HL-60 (cell line): Measurements from ENCODE around the gene ADAMTS14.

Experiments used
- DNase-seq, 2 experiments: peaks; one replicate each; pipeline ENCODE4 v3.0.0-alpha.2; 2010 to 2020; ENCODE audit warnings: low read depth in 1 of 2, low spot score in 1 of 2
- H3K27ac ChIP-seq: fragments of 250-450 bp; sonication (Bioruptor Pico); replicated peaks from 2 replicates; pipeline ENCODE4 v1.5.1; 2020; ENCODE audit warnings: mild to moderate bottlenecking, moderate library complexity
- H3K27me3 ChIP-seq: fragments of 250-450 bp; sonication (Bioruptor Pico); 2 replicates; pipeline ENCODE4 v1.5.1; 2021; ENCODE audit warnings: mild to moderate bottlenecking, moderate library complexity; ENCODE audit not compliant: insufficient read depth, poor library complexity, severe bottlenecking
- H3K4me3 ChIP-seq: replicated peaks from 2 replicates; pipeline ENCODE4 v1.5.1; 2011; ENCODE audit warnings: mild to moderate bottlenecking, control low read depth, low read length; ENCODE audit not compliant: insufficient read depth
- CTCF ChIP-seq: IDR thresholded peaks from one replicate; pipeline ENCODE4 v1.5.1; 2011; ENCODE audit warnings: low read length, control low read depth, inconsistent platforms; ENCODE audit not compliant: insufficient read depth
- GABPA ChIP-seq: IDR thresholded peaks from 2 replicates; pipeline ENCODE4 v1.6.1; 2012; ENCODE audit warnings: low read depth
- POLR2AphosphoS5 ChIP-seq: IDR thresholded peaks from 2 replicates; pipeline ENCODE4 v1.6.1; 2012; ENCODE audit warnings: low read depth
- REST ChIP-seq: IDR thresholded peaks from 2 replicates; pipeline ENCODE4 v1.6.1; 2012; ENCODE audit warnings: low read depth; ENCODE audit not compliant: insufficient replicate concordance
- SPI1 ChIP-seq: IDR thresholded peaks from 2 replicates; pipeline ENCODE4 v1.6.1; 2012; ENCODE audit warnings: low read depth, mild to moderate bottlenecking, borderline replicate concordance

The ADAMTS14 gene

GRCh38 chr10:70810967-70811366 is 138.7 kb downstream of the ADAMTS14 start:
- no peak for TF ChIP-seq POLR2AphosphoS5
- TF ChIP-seq GABPA: no peak
- TF ChIP-seq REST: no peak
- no peak for TF ChIP-seq SPI1

GRCh38 chr10:70811881-70812280 is 139.6 kb downstream of the ADAMTS14 start:
- DNase-seq: no peak
- no peaks in the 10 kb centered on the region for H3K27me3 ChIP-seq
- no peak overlapping the region for H3K27ac ChIP-seq
- H3K4me3 ChIP-seq: no peak overlapping the region
- TF ChIP-seq CTCF (no peak), SPI1 (no peak)

More at GRCh38 chr10:70810967-70811366, 138.7 kb downstream of the ADAMTS14 start:
- Histone ChIP-seq H3K4me3 (no peak overlapping the region), H3K27ac (no peak overlapping the region), H3K27me3 (no peaks in the 10 kb centered on the region)
- no peak for DNase-seq
